ENCODE data around the gene RSU1. TPM values are rescaled to one million over a fixed set of nuclear protein-coding genes. Genes with fewer than 3 reads are reported as not detected.

The RSU1 gene
- total RNA-seq, 1 experiment from 2014 or later = 29.5 TPM

- TF ChIP-seq ELF1 (IDR thresholded peaks at IDR 0.05; ENCODE audit: borderline replicate concordance, low read depth) = no peak
- no peak for TF ChIP-seq ZFX (IDR thresholded peaks at IDR 0.05)
- no peak for TF ChIP-seq CBX3 (IDR thresholded peaks at IDR 0.05; ENCODE audit: low read depth)
- TF ChIP-seq SP1 (IDR thresholded peaks at IDR 0.05; ENCODE audit: low read depth) = no peak
- TF ChIP-seq ZNF274 (IDR thresholded peaks at IDR 0.05; ENCODE audit: low read depth, low read length) = no peak
- TF ChIP-seq POLR2A (IDR thresholded peaks at IDR 0.05; ENCODE audit: borderline replicate concordance, extremely low read depth, insufficient read depth, insufficient read length) = no peak
- no peak for TF ChIP-seq MAX (IDR thresholded peaks at IDR 0.05)
- no peak for TF ChIP-seq POLR2AphosphoS5 (IDR thresholded peaks at IDR 0.05; ENCODE audit: low read depth, low read length)
- no peak for TF ChIP-seq SIN3A (IDR thresholded peaks at IDR 0.05; ENCODE audit: low read depth)
- TF ChIP-seq JUND (IDR thresholded peaks at IDR 0.05) = no peak
- peaks cover 0 to 6% of the 10 kb centered on the region in 2 experiments; a peak in 1 of 4 replicates for H3K4me1 ChIP-seq (ENCODE audit: control insufficient read depth in 1 of 2, insufficient read depth in 2 of 2, low read length in 2 of 2)
- H2AFZ ChIP-seq (ENCODE audit: low read depth, low read length, poor library complexity, severe bottlenecking) = no peak overlapping the region
- no peaks in the 10 kb centered on the region for H3K27me3 ChIP-seq (ENCODE audit: insufficient read depth, low read length)
- H3K9me3 ChIP-seq (ENCODE audit: control insufficient read depth in 1 of 2, insufficient read depth in 1 of 2, low read depth in 1 of 2, low read length in 2 of 2) = no peaks in the 10 kb centered on the region
- no peak overlapping the region for H3K27ac ChIP-seq (ENCODE audit: low read depth, low read length)
- no peak overlapping the region for H3K4me3 ChIP-seq (replicated peaks in 1 of 2; ENCODE audit: low read depth in 1 of 2, low read length in 2 of 2)
- RAD21 ChIA-PET (ENCODE audit: low non-redundant PET in 1 of 2, low total read pairs in 2 of 2, uncharacterized antibody in 2 of 2, unreplicated experiment in 2 of 2) = no interaction called here
- no peaks in the 10 kb centered on the region for H4K20me1 ChIP-seq (ENCODE audit: insufficient read depth)
- H3K79me2 ChIP-seq (ENCODE audit: insufficient read depth, low read length) = no peaks in the 10 kb centered on the region
- DNase-seq (ENCODE audit: low read depth, low spot score) (no peak), ATAC-seq (no peak)
- no peak overlapping the region for H3K4me2 ChIP-seq (ENCODE audit: low read length)
- H3K36me3 ChIP-seq (ENCODE audit: control insufficient read depth in 1 of 2, insufficient read depth in 2 of 2, low read length in 2 of 2) = no peaks in the 10 kb centered on the region
- H3K9ac ChIP-seq (ENCODE audit: low read length) = no peak overlapping the region
- no peaks in the 10 kb centered on the region for H3K9me2 ChIP-seq (ENCODE audit: insufficient read depth)
- intact Hi-C loops (cut with micrococcal nuclease) = no loop called here
- BruUV-seq (replicated peaks) = no TSS peak
- CTCF ChIA-PET = no interaction called here
- POLR2A ChIA-PET = no interaction called here
Observed at GRCh38 chr10:16648366-16648765, 168.9 kb downstream of the RSU1 start.

GRCh38 chr10:16646181-16647059 is 170.8 kb downstream of the RSU1 start:
- ATAC-seq = no peak
- ChIA-PET POLR2A (no interaction called here), RAD21 (ENCODE audit: low non-redundant PET in 1 of 2, low total read pairs in 2 of 2, uncharacterized antibody in 2 of 2, unreplicated experiment in 2 of 2) (no interaction called here), CTCF (no interaction called here)
- no TSS peak for BruUV-seq (replicated peaks)
- Histone ChIP-seq H3K36me3 (ENCODE audit: control insufficient read depth in 1 of 2, insufficient read depth in 2 of 2, low read length in 2 of 2) (no peaks in the 10 kb centered on the region), H3K4me1 (ENCODE audit: control insufficient read depth in 1 of 2, insufficient read depth in 2 of 2, low read length in 2 of 2) (peaks cover 0 to 6% of the 10 kb centered on the region in 2 experiments; a peak in 1 of 4 replicates), H3K4me3 (replicated peaks in 1 of 2; ENCODE audit: low read depth in 1 of 2, low read length in 2 of 2) (no peak overlapping the region), H3K4me2 (ENCODE audit: low read length) (no peak overlapping the region), H3K27ac (ENCODE audit: low read depth, low read length) (no peak overlapping the region), H3K79me2 (ENCODE audit: insufficient read depth, low read length) (no peaks in the 10 kb centered on the region), H3K27me3 (ENCODE audit: insufficient read depth, low read length) (no peaks in the 10 kb centered on the region), H3K9me3 (ENCODE audit: control insufficient read depth in 1 of 2, insufficient read depth in 1 of 2, low read depth in 1 of 2, low read length in 2 of 2) (no peaks in the 10 kb centered on the region), H2AFZ (ENCODE audit: low read depth, low read length, poor library complexity, severe bottlenecking) (no peak overlapping the region), H3K9me2 (ENCODE audit: insufficient read depth) (no peaks in the 10 kb centered on the region), H3K9ac (ENCODE audit: low read length) (no peak overlapping the region), H4K20me1 (ENCODE audit: insufficient read depth) (no peaks in the 10 kb centered on the region)
- no peak for TF ChIP-seq SP1 (IDR thresholded peaks at IDR 0.05; ENCODE audit: low read depth)
- no peak for TF ChIP-seq RAD21 (IDR thresholded peaks at IDR 0.05; ENCODE audit: low read depth)
- no peak for TF ChIP-seq ELF1 (IDR thresholded peaks at IDR 0.05; ENCODE audit: borderline replicate concordance, low read depth)
- no peak for TF ChIP-seq EZH2 (IDR thresholded peaks at IDR 0.05)
- TF ChIP-seq CBX3 (IDR thresholded peaks at IDR 0.05; ENCODE audit: low read depth) = no peak
- TF ChIP-seq TCF7L2 (IDR thresholded peaks at IDR 0.05; ENCODE audit: borderline replicate concordance, extremely low read depth, insufficient read depth, insufficient read length) = no peak
- TF ChIP-seq EGR1 (IDR thresholded peaks at IDR 0.05; ENCODE audit: low read depth) = no peak
- DNase-seq (ENCODE audit: low read depth, low spot score) = no peak
- intact Hi-C loops (cut with micrococcal nuclease) = no loop called here
